Measurements from ENCODE around the gene SORCS1.
"Not testable (repeated sequence)": the region's sequence is repeated elsewhere in the genome, so short reads cannot be mapped to it uniquely, and the experiment has no call there.

The SORCS1 gene

DNA sequence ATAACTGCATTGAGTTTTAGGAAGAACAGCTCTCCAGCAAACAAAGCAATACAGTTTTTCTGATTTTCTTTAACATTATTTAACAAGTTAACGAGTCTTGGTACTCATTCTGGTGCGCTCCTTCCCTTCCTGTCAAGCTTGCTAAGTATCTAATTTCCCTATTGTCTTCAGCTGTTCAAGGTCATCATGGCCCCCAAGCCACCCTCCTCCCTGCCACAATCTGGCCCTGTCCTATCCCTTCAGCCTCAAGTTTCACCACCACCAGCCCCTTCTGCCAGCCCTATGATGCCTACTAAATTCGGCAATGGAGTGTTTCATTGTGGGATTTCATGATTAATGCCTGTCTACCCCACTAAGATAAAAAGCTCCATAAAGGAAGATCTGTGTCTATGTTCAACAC, 121.0 kb downstream of the SORCS1 start:
- no peak for DNase-seq (ENCODE audit: low read depth)

DNA sequence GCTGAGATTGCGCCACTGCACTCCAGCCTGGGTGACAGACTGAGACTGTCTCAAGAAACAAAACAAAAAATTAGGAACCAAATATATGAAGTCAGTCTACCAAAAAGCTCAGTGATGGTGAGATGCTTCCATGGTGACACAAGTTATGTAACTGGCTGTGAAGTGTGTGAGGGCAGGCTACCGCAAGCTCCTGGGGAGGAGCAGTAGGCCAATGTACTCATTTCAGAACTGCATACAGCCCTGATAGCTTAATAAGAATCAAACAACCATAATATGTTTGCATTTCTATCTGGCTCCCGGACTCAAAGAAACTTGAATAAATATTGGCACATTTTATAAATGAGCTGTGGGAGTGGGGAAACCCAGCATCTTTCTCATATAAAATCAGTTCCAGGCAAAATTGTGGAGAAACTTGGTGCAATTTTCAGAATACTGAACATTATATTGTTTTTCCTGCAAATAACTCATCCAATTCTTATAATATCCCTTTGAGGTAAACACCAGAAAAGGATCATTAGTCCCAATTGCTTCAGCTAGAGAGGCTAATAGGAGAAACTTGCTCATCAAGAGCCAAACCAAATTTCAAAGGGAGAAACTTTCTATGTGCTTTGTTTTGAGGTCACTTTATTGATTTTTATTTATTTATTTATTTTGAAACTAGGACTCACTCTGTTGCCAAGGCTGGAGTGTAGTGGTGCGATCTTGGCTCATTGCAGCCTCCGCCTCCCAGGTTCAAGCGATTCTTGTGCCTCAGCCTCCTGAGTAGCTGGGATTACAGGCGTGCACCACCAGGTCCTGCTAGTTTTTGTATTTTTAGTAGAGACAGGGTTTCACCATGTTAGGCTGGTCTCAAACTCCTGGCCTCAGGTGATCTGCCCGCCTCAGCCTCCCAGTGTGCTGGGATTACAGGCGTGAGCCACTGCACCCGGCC, 127.0 kb downstream of the SORCS1 start:
- no peak for DNase-seq (ENCODE audit: low read depth)

DNA sequence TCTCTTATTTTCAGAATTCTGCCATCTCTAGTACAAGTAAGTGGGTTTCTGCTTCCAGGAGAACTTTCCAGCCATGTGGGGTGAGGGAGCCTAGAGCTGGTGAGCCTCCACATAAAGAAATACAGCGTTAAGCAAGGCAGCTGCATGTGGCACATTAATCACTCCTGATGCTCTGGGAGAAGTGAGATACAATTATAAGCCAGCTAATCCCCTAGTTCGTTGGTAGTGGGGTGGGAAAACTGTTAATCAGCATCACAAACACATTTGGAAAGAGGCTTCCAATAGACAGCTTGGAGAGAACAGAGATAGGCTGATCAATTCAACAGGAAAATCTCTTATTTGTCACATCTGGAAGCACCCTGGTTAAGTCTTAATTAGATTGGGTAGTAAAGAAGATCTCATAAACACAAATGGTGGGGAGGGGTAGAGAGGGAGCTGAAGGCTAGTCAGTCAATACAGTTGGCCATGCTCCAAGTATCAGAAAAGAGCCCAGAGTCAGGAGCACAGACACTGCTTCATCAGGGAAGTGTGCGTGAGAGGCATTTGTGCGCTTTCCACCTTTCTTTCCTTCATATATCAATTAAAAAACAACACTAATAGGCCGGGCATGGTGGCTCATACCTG, 130.6 kb downstream of the SORCS1 start:
- DNase-seq (ENCODE audit: low read depth) = no peak

DNA sequence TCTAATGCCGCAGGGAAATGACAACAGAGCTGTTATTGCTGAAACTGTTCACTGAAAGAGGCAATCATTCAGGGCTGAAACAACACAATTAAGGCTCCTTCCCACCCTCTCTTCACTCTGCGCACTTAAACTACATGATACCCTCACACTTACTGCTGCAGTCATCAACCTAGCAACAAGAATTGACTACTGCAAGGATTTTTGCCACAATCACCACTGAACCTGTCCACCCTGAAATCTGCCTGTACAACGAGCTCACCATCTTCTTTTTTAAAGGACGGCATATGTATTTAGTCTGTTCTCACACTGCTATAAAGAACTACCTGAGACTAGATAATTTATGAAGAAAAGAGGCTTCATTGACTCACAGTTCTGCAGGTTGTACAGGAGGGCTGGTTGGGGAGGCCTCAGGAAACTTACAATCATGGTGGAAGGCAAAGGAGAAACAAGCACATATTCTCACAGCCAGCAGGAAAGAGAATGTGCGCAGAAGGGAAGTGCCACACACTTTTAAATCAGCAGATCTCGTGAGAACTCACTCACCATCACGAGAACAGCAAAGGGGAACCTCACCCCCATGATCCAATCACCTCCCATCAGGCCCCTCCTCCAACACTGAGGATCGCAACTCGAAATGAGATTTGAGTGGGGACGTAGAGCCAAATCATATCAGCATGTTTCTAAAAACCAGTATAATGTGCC, 131.7 kb downstream of the SORCS1 start:
- DNase-seq (ENCODE audit: low read depth) = no peak

DNA sequence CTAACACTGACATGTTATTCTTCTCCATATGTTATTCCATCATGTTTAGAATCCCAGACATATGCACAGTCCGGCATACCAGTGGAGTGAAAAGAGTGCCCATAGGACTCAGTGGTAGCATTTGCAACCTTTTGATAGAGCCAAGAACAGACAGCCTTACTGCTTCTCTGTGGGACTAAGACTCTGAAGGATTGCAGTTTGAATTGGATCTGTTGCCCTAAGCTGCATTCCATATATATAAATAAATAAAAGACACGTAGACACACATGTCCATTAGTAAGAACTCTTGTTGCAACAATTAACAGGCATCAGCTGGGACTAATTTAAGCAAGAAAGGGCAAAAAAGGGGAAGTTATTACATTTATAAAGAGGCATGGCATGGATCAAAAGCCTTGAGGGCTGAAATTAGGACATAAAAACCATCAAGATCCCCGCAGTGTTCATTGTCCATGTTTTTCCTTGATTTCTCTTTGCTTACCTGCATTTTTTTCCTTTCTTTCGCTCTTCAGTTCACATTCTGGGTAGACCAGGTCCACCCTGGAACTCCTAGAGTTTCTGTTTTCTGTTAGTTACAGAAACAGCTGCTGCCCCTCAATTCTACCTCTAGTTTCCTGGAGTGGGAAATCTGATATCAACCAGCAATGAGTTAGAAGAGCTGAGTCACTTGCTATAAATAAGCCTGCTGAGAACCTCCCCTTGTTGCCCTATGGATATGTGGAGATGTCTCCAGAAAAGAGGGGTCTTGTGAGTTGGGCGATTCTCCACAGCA, 132.4 kb downstream of the SORCS1 start:
- no peak for DNase-seq (ENCODE audit: low read depth)

DNA sequence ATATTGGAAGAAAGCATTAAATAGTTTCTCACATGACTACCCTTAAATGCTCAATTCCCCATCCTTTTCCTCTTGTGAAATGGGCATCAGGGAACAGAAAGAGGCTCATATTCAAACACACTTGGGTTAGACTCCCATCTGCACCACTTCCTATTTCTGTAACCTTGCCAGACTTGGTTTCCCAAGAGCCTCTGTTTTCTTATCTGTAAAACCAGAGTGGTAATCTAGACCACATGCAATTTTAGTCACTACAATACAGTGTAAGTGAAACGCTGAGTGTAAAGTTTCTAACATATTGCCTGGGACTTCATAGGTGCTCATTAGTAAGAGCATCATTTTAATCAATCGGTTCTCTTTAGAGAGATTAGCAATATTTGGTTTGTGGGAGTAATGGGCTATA, 136.3 kb downstream of the SORCS1 start:
- DNase-seq (ENCODE audit: low read depth) = no peak

DNA sequence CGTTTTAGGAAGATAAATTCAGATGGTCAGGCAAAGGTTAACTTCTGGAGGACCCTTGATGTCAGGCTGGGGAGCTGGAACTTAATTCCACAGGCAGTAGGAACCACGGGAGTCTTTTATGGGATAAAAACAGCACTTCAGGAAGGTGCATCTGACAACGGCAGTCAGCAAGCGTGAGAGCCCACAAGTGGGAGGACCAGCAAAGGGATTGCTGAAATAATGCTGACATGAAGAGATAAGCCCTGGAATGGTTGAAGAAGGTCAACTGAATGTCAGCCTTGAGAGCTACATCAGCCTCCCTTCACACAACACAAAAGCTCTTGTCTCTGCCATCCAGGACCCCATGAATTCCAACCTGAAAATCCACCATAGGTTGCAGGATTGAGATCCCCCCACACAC, 138.8 kb downstream of the SORCS1 start:
- DNase-seq (ENCODE audit: low read depth) = no peak

DNA sequence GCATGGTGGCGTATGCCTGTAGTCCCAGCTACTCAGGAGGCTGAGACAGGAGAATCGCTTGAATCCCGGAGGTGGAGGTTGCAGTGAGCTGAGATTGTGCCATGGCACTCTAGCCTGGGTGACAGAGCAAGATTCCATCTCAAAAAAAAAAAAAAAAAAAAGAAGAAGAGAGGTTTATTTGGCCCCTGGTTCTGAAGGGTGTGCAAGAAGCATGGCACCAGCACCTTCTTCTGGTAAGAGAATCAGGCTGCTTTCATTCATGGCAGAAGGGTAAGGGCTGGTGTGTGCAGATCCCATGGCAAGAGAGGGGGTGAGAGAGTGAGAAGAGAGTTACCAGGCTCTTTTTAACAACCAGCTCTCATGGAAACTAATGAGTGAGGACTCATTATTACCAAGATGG, 140.5 kb downstream of the SORCS1 start:
- not testable (repeated sequence) for DNase-seq (ENCODE audit: low read depth)

DNA sequence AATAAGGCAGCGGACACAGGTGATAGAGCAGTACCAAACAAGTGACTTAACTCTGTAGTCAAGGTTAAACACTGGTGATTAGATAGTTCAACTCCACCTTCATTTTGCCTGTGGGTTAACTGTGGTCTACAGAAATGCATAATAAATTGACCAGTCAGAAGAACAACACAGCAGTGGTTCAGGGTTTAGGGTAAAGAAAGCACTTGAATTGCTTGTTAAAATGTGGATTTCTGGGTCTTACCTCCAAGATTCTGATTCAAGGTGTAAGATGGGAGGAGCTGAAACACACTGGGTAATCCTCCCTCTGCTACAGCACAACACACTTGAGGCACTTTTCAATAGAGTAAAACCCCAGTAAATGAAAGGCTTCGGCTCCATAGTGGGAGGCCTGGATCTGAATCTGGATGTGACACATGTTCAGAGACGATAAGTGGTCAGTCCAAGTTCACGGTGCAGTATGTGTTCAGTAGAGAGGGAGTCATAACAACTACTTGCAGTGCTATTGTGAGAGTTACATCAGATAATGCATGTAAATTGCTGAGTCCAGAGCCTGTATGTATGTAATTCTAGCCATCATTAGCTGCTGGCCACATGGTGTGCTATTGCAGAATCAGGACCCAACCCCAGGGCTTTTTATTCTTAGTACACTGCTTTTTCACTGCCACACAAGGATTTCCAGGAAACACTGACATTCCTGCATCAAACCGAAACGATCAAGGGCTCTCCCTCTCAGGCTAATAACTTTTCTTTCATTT, 141.7 kb downstream of the SORCS1 start:
- DNase-seq (ENCODE audit: low read depth) = no peak

DNA sequence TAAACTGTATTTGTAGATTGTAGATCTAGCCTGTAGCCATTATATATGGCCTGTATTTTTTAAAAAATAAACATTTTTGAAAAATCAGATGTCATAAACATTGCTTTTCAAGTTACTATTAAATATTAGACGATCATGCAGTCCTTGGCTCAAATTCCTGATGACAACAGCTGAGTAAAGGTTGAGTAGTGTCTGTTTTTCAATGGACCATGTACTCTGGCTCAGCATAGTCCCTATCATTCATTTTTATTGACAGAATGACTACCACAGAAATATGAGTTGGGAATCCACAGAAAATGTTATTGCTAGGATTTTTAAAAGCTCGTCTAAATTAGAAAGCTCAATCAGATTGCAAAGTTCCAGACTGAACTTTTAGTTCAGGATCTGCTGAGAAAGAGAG, 145.4 kb downstream of the SORCS1 start:
- DNase-seq (ENCODE audit: low read depth) = no peak

DNA sequence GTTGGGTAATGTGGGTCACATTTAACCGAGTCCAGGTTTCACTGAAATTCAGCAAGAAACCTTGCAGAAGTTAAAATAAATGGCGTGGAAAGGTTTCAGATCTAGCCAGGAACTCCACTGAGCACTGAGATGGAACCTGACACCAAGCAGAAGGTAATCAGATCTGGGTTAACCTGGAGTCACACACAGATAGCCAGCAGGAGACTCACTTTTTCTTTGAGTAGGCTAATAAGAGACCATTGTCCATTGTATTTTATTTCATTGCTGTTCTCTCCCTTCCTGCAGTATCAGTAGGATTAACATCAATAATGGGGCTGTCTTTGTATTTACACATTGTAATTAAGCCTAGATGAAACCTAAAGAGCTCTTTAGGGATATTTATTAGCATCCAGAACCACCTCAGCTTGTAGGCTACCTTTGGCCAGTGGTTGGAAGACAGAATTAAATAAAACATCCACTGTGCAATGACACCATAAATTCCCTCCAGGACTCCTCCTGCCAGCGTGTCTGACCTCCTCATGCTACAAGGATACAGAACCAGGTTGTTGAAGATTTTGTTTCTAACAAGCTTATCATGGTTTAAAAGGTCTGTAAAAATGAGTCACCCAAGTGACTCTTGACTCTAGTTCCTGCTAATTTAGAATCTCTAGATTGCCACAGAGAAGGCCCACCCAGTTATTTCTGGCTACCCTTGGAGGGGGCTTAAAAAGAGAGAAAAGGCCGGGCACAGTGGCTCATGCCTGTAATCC, 151.1 kb downstream of the SORCS1 start:
- no peak for DNase-seq (ENCODE audit: low read depth)

DNA sequence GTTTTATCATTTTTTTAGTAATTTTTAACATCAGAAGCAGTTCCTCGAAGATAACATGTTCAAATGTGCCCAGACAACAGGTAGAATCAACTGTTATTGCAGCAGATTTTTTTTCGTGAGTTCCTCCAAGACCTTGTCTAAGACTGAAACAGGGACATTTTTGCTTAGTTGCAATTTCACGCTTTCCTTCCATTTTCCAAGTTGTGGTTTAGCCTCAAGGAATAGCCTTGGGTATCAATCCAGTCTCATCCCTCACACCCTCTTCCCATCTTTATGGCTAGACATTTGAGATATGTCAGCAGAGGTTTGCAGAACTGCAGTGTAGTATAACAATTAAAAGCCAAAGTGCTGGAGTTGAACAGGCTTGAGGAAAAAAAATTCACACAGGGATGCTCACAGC, 152.5 kb downstream of the SORCS1 start:
- DNase-seq (ENCODE audit: low read depth) = no peak

DNA sequence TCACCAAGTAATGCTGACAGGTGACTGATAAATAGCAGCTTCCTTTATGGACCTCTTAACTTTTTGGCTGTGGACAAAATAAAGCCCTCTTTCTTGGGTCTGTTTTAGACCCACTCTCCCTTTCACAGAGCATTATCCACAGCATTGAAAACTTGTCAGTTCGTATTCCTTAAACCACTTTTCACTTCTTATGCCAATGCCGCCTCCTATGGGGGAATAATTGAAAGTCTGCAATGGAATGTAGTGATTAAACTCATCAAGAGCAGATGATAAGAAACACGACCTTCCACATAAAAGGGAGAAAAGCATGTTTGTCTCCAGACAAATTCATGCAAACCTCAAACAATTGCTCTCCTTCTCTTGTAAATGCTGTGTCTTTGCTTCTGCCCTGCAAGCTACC, 153.4 kb downstream of the SORCS1 start:
- DNase-seq (ENCODE audit: low read depth) = no peak

DNA sequence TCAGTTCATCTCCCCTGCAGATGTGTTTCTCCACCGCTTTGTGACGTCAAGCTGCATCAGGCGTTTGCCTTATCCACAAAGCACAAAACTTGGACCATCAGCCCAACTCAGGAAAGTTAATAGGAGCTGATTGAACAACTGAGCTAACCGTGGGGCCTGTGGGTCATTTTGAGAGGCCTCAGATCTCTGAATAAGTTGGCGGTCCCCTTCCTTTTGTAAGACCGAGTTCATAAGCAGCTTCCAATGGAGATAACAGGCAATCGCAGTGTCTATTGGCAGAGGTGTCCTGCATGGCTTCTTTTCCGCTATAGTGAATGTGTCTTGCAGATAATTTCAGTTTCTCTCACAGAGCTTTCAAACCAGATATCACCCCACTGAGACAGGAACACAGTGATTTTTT, 154.0 kb downstream of the SORCS1 start:
- DNase-seq (ENCODE audit: low read depth) = no peak

DNA sequence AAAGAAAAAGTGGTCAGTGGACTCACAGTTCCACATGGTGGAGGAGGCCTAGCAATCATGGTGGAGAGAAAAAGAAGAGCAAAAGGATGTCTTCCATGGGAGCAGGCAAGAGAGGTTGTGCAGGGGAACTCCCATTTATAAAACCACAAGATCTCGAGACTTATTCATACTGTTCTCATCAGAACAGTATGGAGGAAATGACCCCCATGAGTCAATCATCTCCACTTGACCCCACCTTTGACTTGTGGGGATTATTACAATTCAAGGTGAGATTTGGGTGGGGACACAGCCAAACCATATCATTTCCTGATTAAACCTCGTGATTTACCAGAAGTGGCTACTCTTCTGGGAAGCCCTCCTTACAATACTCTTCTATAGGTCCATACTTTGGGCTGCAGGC, 160.1 kb downstream of the SORCS1 start:
- no peak for DNase-seq (ENCODE audit: low read depth)

DNA sequence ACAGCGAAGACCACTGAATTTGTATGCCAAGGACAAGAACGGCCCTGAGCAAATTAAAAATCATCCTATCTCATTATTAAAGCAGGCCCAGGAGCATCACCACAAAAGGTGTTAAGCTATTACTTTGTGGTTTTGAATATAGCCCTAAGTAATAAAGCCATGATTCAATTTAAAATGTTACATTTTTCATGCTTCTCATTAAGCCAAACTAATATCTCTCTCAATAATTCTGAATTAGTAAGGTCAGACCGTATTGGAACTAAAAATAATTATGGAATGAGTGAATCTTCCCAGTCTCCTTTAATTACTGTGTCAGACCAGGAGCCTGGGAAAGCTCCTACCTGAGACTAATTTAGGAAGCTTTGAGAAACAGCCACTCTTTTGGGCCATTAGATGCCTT, 162.4 kb downstream of the SORCS1 start:
- DNase-seq (ENCODE audit: low read depth) = no peak

DNA sequence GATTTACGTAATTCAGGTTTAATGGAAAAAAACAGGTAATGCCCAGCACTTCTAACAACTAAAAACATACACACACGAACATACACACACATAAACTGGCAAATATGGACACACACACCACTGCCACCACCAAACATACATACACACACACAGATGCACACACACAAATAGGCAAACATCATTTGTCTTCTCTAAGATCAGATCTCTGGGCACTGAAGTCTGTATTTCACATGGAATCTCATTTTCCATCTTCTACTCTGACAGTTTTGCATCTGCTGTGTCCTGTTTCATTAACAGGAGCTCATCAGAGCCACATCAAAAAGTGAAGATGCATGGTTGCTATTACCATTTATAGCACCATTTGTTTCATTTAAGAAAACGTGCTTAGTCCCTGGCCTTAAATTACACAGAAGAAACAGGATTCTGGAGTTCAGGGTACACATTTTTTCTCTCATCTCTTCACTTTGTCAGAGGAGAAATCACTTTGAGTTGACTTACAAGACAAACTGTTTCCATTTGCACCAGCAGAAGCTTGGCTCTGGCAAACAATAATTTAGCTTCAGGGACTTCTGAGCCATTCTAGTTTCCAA, 165.3 kb downstream of the SORCS1 start:
- no peak for DNase-seq (ENCODE audit: low read depth)

DNA sequence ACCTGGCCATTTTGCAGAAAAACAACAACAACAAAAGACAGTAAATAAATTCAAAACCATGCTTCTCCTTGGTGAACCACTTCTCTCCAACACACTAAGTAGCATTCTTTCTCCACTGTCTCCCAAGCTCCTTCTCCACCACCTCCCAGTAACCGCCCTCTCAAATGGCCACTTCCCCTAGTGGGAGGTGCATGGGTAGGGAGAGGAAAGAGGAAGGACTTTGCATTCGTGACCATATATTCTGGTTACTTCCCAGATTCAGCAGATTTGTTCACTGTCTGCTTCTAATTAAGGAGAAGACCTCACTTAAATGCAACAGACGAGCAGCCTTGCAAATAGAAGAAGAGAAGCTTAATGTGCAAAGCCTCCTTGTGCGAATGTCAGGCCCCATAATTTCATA, 166.8 kb downstream of the SORCS1 start:
- DNase-seq (ENCODE audit: low read depth) = no peak

DNA sequence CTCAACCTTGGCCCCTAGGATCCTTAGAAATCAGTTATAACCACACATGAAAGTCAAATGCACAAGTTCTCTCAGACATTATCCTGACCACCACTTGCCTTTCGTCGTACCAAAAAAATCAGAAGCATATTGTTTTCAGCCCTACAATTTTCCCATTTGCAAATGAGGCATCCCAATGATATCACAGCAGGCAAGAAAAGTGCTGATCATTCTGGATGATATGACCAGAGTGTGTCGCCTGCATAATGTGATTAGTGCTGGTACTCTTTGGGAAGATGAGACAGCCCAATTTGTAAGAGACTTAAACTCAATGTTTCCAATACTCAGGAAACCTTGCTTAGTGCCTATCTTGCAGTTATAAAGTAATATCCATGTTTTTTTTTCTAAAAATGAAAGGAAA, 168.0 kb downstream of the SORCS1 start:
- no peak for DNase-seq (ENCODE audit: low read depth)

DNA sequence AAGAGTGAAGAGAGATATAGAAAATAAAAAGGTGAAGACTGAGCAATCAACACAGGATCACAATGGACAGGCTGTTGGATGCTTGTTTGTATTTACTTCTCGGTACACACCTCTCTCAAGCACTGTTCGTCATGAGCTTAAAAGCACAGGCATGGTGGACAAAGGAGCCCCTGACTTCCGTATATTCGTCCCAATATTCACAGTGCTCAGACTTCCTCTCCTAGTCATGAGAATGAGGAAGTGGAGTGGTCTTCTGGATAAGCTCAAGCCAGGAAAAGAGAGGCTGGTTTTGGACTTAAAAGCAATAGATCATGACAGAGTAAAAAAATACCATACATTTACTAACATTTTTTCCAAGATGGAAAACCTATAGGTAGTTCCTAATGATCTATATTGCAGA, 172.5 kb downstream of the SORCS1 start:
- DNase-seq (ENCODE audit: low read depth) = no peak
